Endothelial cell of umbilical vein (primary cell): ENCODE data around the gene TCF7L2. TPM values are rescaled to one million over a fixed set of nuclear protein-coding genes. Genes with fewer than 3 reads are reported as not detected.

Experiments used
- BruUV-seq: library from RNA; stranded (reverse); fragments of 400-500 nt; replicated peaks from 2 replicates; lab custom pipeline; 2021; lab: Mats Ljungman, UMichigan
- CTCF ChIA-PET: fragments of 300-600, 350-600 bp; sonication (Branson Sonifier 250); formaldehyde crosslinking; loops from one replicate; lab custom pipeline; 2021; ENCODE audit warnings: antibody characterized with exemption, inconsistent platforms; lab: Charles Lee
- POLR2A ChIA-PET: fragments of 300-600, 350-600 bp; sonication (Branson Sonifier 250); formaldehyde crosslinking; loops from one replicate; lab custom pipeline; 2021; ENCODE audit warnings: antibody characterized with exemption, inconsistent platforms; lab: Charles Lee
- DNase-seq: peaks from one replicate; pipeline ENCODE4 v3.0.0-alpha.2; 2011; ENCODE audit warnings: low read depth, low spot score
- FAIRE-seq: peaks from 2 replicates; lab custom pipeline; 2011; peaks lifted over from hg19 to GRCh38; lab: Jason Lieb, UNC
- H2AFZ ChIP-seq: 2 replicates; pipeline ENCODE4 v1.6.0; 2012; ENCODE audit warnings: low read depth, low read length, control low read depth, inconsistent platforms
- H3K27ac ChIP-seq: 2 replicates; pipeline ENCODE4 v1.5.1; 2011; ENCODE audit warnings: low read depth, mild to moderate bottlenecking, control low read depth, low read length, moderate library complexity; ENCODE audit not compliant: insufficient read depth
- H3K27me3 ChIP-seq, 2 experiments: 2 replicates each; pipeline versions ENCODE4 v1.6.0 to v1.6.1; 2011; ENCODE audit warnings: low read length in 2 of 2, mixed read lengths in 1 of 2; ENCODE audit not compliant: control insufficient read depth in 2 of 2, insufficient read depth in 2 of 2
- H3K36me3 ChIP-seq, 2 experiments: 2 replicates in 1 of 2; 3 replicates in 1 of 2; pipeline ENCODE4 v1.5.1; 2011; ENCODE audit warnings: low read length in 2 of 2, mild to moderate bottlenecking in 1 of 2, moderate library complexity in 1 of 2; ENCODE audit not compliant: control insufficient read depth in 2 of 2, insufficient read depth in 2 of 2; ENCODE audit errors: extremely low read depth in 1 of 2
- H3K4me1 ChIP-seq: 3 replicates; pipeline ENCODE4 v1.5.1; 2011; ENCODE audit warnings: mild to moderate bottlenecking, low read length; ENCODE audit not compliant: control insufficient read depth, insufficient read depth; ENCODE audit errors: extremely low read depth
- H3K4me2 ChIP-seq: 2 replicates; pipeline ENCODE4 v1.6.1; 2011; ENCODE audit warnings: low read length, control low read depth, mixed read lengths; ENCODE audit not compliant: insufficient read depth
- H3K4me3 ChIP-seq, 3 experiments: fragments of 200-600 bp in 1 of 3; sonication (generic), shearing (Covaris generic) in 1 of 3; replicated peaks in 1 of 3; 2 replicates each; pipeline ENCODE4 v1.5.1; 2011 to 2016; ENCODE audit warnings: control low read depth in 3 of 3, low read length in 3 of 3, mild to moderate bottlenecking in 2 of 3, inconsistent platforms in 1 of 3, low read depth in 1 of 3, moderate library complexity in 1 of 3; ENCODE audit not compliant: insufficient read depth in 1 of 3
- H3K79me2 ChIP-seq: 2 replicates; pipeline ENCODE4 v1.6.0; 2012; ENCODE audit warnings: low read length, inconsistent platforms; ENCODE audit not compliant: control insufficient read depth, insufficient read depth
- H3K9ac ChIP-seq: replicated peaks from 2 replicates; pipeline ENCODE3; 2011; ENCODE audit warnings: low read length, control low read depth; ENCODE audit not compliant: insufficient read depth; ENCODE audit errors: extremely low read depth
- H3K9me1 ChIP-seq: replicated peaks from 3 replicates; pipeline ENCODE4 v1.6.0; 2011; ENCODE audit warnings: mild to moderate bottlenecking, low read length; ENCODE audit not compliant: control insufficient read depth, insufficient read depth; ENCODE audit errors: extremely low read depth
- H3K9me3 ChIP-seq: replicated peaks from 2 replicates; pipeline ENCODE4 v1.5.1; 2012; ENCODE audit warnings: low read length, inconsistent platforms; ENCODE audit not compliant: control insufficient read depth, insufficient read depth
- H4K20me1 ChIP-seq: replicated peaks from 2 replicates; pipeline ENCODE3; 2011; ENCODE audit warnings: mild to moderate bottlenecking, low read length; ENCODE audit not compliant: control insufficient read depth, insufficient read depth; ENCODE audit errors: extremely low read depth
- CTCF ChIP-seq, 2 donors: IDR thresholded peaks; 1 replicate in 1 of 2; 2 replicates in 1 of 2; pipeline ENCODE4 v1.5.1; 2011; ENCODE audit warnings: low read length in 2 of 2, mild to moderate bottlenecking in 2 of 2, moderate library complexity in 2 of 2, control low read depth in 1 of 2, inconsistent platforms in 1 of 2, low read depth in 1 of 2; ENCODE audit not compliant: insufficient read depth in 1 of 2; ENCODE audit errors: extremely low read depth in 1 of 2
- EZH2 ChIP-seq: IDR thresholded peaks from 2 replicates; pipeline ENCODE4 v1.6.1; 2012; ENCODE audit warnings: borderline replicate concordance, low read depth, mild to moderate bottlenecking, moderate library complexity, low read length, inconsistent platforms; ENCODE audit not compliant: severe bottlenecking
- FOS ChIP-seq: IDR thresholded peaks from 2 replicates; pipeline ENCODE4 v1.6.1; 2011; ENCODE audit warnings: mild to moderate bottlenecking, low read length, moderate library complexity, borderline replicate concordance; ENCODE audit not compliant: insufficient read depth
- GATA2 ChIP-seq: IDR thresholded peaks from 2 replicates; pipeline ENCODE4 v1.7.0; 2011; ENCODE audit warnings: low read depth, mild to moderate bottlenecking, moderate library complexity, mixed read lengths, low read length; ENCODE audit not compliant: insufficient read length, insufficient read depth
- JUN ChIP-seq: IDR thresholded peaks from 2 replicates; pipeline ENCODE4 v1.6.1; 2011; ENCODE audit warnings: borderline replicate concordance, low read depth; ENCODE audit not compliant: insufficient read length, insufficient read depth
- MYC ChIP-seq: IDR thresholded peaks from one replicate; pipeline ENCODE4 v1.6.1; 2011; ENCODE audit warnings: mild to moderate bottlenecking, low read depth, low read length
- POLR2AphosphoS5 ChIP-seq: IDR thresholded peaks from 2 replicates; pipeline ENCODE4 v1.6.1; 2012; ENCODE audit warnings: low read depth, mild to moderate bottlenecking, control low read depth, low read length, moderate library complexity; ENCODE audit not compliant: insufficient read depth
- dilution Hi-C: fragments of 300-500 bp; cut with MboI; formaldehyde crosslinking; loops from one replicate; pipeline ENCODE4 v1.15.0; 2019; ENCODE audit warnings: low sequenced_read_pairs; ENCODE audit not compliant: extremely low pct_ligation_motif_present
- intact Hi-C: fragments of 100-400 bp; cut with micrococcal nuclease; formaldehyde crosslinking; loops from one replicate; pipeline ENCODE4 v1.10.0; 2022
- polyA plus RNA-seq, 4 experiments: library from polyadenylated mRNA; depleted of rRNA in 3 of 4; stranded (reverse) in 3 of 4; unstranded in 1 of 4; fragments of >200 nt; gene quantifications; 2 replicates each; pipeline versions ENCODE4 v1.2.1 to v1.2.3, GENCODE V29; 2011 to 2012; ENCODE audit warnings: missing spikeins in 1 of 4
- total RNA-seq: library from RNA; stranded (reverse); gene quantifications from 2 replicates; pipeline ENCODE4 v1.2.3, GENCODE V29; 2021

Gene TCF7L2
- total and polyA plus RNA-seq, 2 donors (not counting 3 experiments of a cell fraction or from before 2014, with no cell fraction given) = 9.9 to 21.8 TPM

DNA sequence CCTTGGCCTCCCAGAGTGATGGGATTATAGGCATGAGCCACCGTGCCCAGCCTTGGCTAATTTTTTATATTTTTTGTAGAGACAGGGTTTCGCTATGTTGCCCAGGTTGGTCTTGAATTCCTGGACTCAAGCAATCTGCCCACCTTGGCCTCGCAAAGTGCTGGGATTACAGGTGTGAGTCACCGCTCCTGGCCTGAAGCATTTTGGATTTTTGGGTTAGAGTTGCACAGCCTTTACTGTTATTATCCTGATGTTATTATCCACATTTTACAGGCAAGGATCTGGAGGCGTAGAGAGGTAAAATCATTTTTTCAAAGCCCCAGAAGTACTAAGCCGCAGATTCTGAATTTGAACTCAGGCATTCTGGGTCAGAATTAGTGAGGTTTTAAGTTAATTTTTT lies 75.4 kb downstream of the TCF7L2 start:
- no peak overlapping the region for H3K9ac ChIP-seq
- H3K4me2 ChIP-seq = no peak overlapping the region
- POLR2A ChIA-PET = no interaction called here
- BruUV-seq = no TSS peak
- no peak overlapping the region for H3K4me3 ChIP-seq
- DNase-seq (no peak), FAIRE-seq (no peak)
- no peaks in the 10 kb centered on the region for H3K9me1 ChIP-seq
- no peaks in the 10 kb centered on the region for H3K9me3 ChIP-seq
- intact Hi-C loops (loop anchor here (10.0 kb wide), 1 partner anchor 529 kb away; the partner anchor contains the start of gene HABP2), dilution Hi-C loops (no loop called here)
- no peak overlapping the region for H2AFZ ChIP-seq
- H3K27ac ChIP-seq = no peak overlapping the region
- H3K4me1 ChIP-seq = peaks cover 35% of the 10 kb centered on the region
- no peaks in the 10 kb centered on the region for H3K27me3 ChIP-seq
- H4K20me1 ChIP-seq = peaks cover 8% of the 10 kb centered on the region
- CTCF ChIA-PET = no interaction called here
- H3K79me2 ChIP-seq = peaks cover 2% of the 10 kb centered on the region
- no peaks in the 10 kb centered on the region for H3K36me3 ChIP-seq
- TF ChIP-seq EZH2 (no peak), POLR2AphosphoS5 (no peak), GATA2 (no peak), JUN (no peak), FOS (no peak), MYC (no peak), CTCF (IDR thresholded peaks at IDR 0.05; ENCODE audit: extremely low read depth in 1 of 2, insufficient read depth in 1 of 2, low read depth in 1 of 2, low read length in 2 of 2) (no peak)
